ENCODE data around the gene PCDH12. TPM values are rescaled to one million over a fixed set of nuclear protein-coding genes. Genes with fewer than 3 reads are reported as not detected.
A peak's percentile ranks its signal among the peaks of the same experiment; 100 is the strongest.

PCDH12 gene
- total and polyA plus RNA-seq, 2 donors (not counting 3 experiments of a cell fraction or from before 2014, with no cell fraction given), result 6.2 to 20.4 TPM

- peak overlapping the region; percentile 19 for H3K27ac ChIP-seq (ENCODE audit: insufficient read depth, low read depth, low read length)
- TF ChIP-seq MYC (IDR thresholded peaks at IDR 0.05; ENCODE audit: low read depth, low read length), result no peak
- no peak for TF ChIP-seq MAX (IDR thresholded peaks at IDR 0.05; ENCODE audit: insufficient read depth, insufficient read length)
- no peak overlapping the region for H3K4me3 ChIP-seq (replicated peaks in 1 of 3; ENCODE audit: insufficient read depth in 1 of 3, low read depth in 1 of 3, low read length in 3 of 3)
- ChIA-PET CTCF (interaction anchor here (0.9 to 10.9 kb wide), 10 partner anchors 10 to 259 kb away, joined by 3 to 244 read pairs (median 6); partner anchors contain the start of genes DELE1, PCDH1, PCDH12 and RNF14), POLR2A (interaction anchor here (0.5 to 2.5 kb wide), 2 partner anchors 18 to 221 kb away, joined by 3 to 9 read pairs; partner anchors contain the start of gene DELE1)
- dilution Hi-C loops (cut with MboI; ENCODE audit: extremely low pct_ligation_motif_present, low sequenced_read_pairs) (no loop called here), intact Hi-C loops (cut with micrococcal nuclease) (loop anchor here (1.0 to 2.0 kb wide), 2 partner anchors 17 kb away; partner anchors contain the start of gene PCDH12)
- no peaks in the 10 kb centered on the region for H3K9me1 ChIP-seq (replicated peaks; ENCODE audit: control insufficient read depth, extremely low read depth, insufficient read depth, low read length)
- H3K79me2 ChIP-seq (ENCODE audit: control insufficient read depth, insufficient read depth, low read length), result no peaks in the 10 kb centered on the region
- BruUV-seq (replicated peaks), result no TSS peak
- no peaks in the 10 kb centered on the region for H4K20me1 ChIP-seq (replicated peaks; ENCODE audit: control insufficient read depth, extremely low read depth, insufficient read depth, low read length)
- H3K4me2 ChIP-seq (ENCODE audit: insufficient read depth, low read length), result no peak overlapping the region
- peaks cover 11 to 15% of the 10 kb centered on the region in 2 experiments for H3K36me3 ChIP-seq (ENCODE audit: control insufficient read depth in 2 of 2, extremely low read depth in 1 of 2, insufficient read depth in 2 of 2, low read length in 2 of 2)
- no peak overlapping the region for H3K9ac ChIP-seq (replicated peaks; ENCODE audit: extremely low read depth, insufficient read depth, low read length)
- no peaks in the 10 kb centered on the region for H3K27me3 ChIP-seq (ENCODE audit: control insufficient read depth in 2 of 2, insufficient read depth in 2 of 2, low read length in 2 of 2)
- DNase-seq (ENCODE audit: low read depth, low spot score) (no peak), FAIRE-seq (peak; percentile 37)
- no peaks in the 10 kb centered on the region for H3K9me3 ChIP-seq (replicated peaks; ENCODE audit: control insufficient read depth, insufficient read depth, low read length)
- H3K4me1 ChIP-seq (ENCODE audit: control insufficient read depth, extremely low read depth, insufficient read depth, low read length), result peaks cover 35% of the 10 kb centered on the region
- no peak overlapping the region for H2AFZ ChIP-seq (ENCODE audit: low read depth, low read length)
Observed at GRCh38 chr5:141941779-141942178, 16.2 kb downstream of the PCDH12 start.

- dilution Hi-C loops (cut with MboI; ENCODE audit: extremely low pct_ligation_motif_present, low sequenced_read_pairs), result no loop called here
- H3K9me1 ChIP-seq (replicated peaks; ENCODE audit: control insufficient read depth, extremely low read depth, insufficient read depth, low read length), result no peaks in the 10 kb centered on the region
- FAIRE-seq (peak; percentile 85), DNase-seq (ENCODE audit: low read depth, low spot score) (peak; percentile 66)
- ChIA-PET POLR2A (interaction anchor here (1.2 to 2.5 kb wide), 2 partner anchors 17 to 19 kb away, joined by 3 to 9 read pairs; partner anchors contain the start of gene DELE1), CTCF (interaction anchor here (0.9 to 10.9 kb wide), 11 partner anchors 10 to 258 kb away, joined by 3 to 244 read pairs (median 6); partner anchors contain the start of genes DELE1, PCDH1, PCDH12 and RNF14)
- H4K20me1 ChIP-seq (replicated peaks; ENCODE audit: control insufficient read depth, extremely low read depth, insufficient read depth, low read length), result no peaks in the 10 kb centered on the region
- no peak overlapping the region for H3K9ac ChIP-seq (replicated peaks; ENCODE audit: extremely low read depth, insufficient read depth, low read length)
- H3K79me2 ChIP-seq (ENCODE audit: control insufficient read depth, insufficient read depth, low read length), result no peaks in the 10 kb centered on the region
- peaks cover 11 to 19% of the 10 kb centered on the region in 2 experiments for H3K36me3 ChIP-seq (ENCODE audit: control insufficient read depth in 2 of 2, extremely low read depth in 1 of 2, insufficient read depth in 2 of 2, low read length in 2 of 2)
- peak overlapping the region; percentile 19 for H3K27ac ChIP-seq (ENCODE audit: insufficient read depth, low read depth, low read length)
- H3K27me3 ChIP-seq (ENCODE audit: control insufficient read depth in 2 of 2, insufficient read depth in 2 of 2, low read length in 2 of 2), result no peaks in the 10 kb centered on the region
- no peaks in the 10 kb centered on the region for H3K9me3 ChIP-seq (replicated peaks; ENCODE audit: control insufficient read depth, insufficient read depth, low read length)
- intact Hi-C loops (cut with micrococcal nuclease), result loop anchor here (1.0 to 2.0 kb wide), 2 partner anchors 17 kb away; partner anchors contain the start of gene PCDH12
- peaks cover 32% of the 10 kb centered on the region for H3K4me1 ChIP-seq (ENCODE audit: control insufficient read depth, extremely low read depth, insufficient read depth, low read length)
- peak overlapping the region; percentile 13 for H3K4me2 ChIP-seq (ENCODE audit: insufficient read depth, low read length)
- no peak overlapping the region for H2AFZ ChIP-seq (ENCODE audit: low read depth, low read length)
- no TSS peak for BruUV-seq (replicated peaks)
- TF ChIP-seq MAX (IDR thresholded peaks at IDR 0.05; ENCODE audit: insufficient read depth, insufficient read length) (no peak), POLR2AphosphoS5 (IDR thresholded peaks at IDR 0.05; ENCODE audit: insufficient read depth, low read depth, low read length) (no peak), POLR2A (IDR thresholded peaks at IDR 0.05; ENCODE audit: low read depth, low read length) (no peak), JUN (IDR thresholded peaks at IDR 0.05; ENCODE audit: borderline replicate concordance, insufficient read depth, insufficient read length, low read depth) (peak; percentile 51), FOS (IDR thresholded peaks at IDR 0.05; ENCODE audit: borderline replicate concordance, insufficient read depth, low read length) (peak; percentile 64), EZH2 (IDR thresholded peaks at IDR 0.05; ENCODE audit: borderline replicate concordance, low read depth, low read length, severe bottlenecking) (no peak)
- no peak overlapping the region for H3K4me3 ChIP-seq (replicated peaks in 1 of 3; ENCODE audit: insufficient read depth in 1 of 3, low read depth in 1 of 3, low read length in 3 of 3)
Observed at GRCh38 chr5:141941307-141941706, 16.7 kb downstream of the PCDH12 start.
